ENCODE measurements around the gene RNASE7.
A peak's percentile ranks its signal among the peaks of the same experiment; 100 is the strongest.

The RNASE7 gene

DNA sequence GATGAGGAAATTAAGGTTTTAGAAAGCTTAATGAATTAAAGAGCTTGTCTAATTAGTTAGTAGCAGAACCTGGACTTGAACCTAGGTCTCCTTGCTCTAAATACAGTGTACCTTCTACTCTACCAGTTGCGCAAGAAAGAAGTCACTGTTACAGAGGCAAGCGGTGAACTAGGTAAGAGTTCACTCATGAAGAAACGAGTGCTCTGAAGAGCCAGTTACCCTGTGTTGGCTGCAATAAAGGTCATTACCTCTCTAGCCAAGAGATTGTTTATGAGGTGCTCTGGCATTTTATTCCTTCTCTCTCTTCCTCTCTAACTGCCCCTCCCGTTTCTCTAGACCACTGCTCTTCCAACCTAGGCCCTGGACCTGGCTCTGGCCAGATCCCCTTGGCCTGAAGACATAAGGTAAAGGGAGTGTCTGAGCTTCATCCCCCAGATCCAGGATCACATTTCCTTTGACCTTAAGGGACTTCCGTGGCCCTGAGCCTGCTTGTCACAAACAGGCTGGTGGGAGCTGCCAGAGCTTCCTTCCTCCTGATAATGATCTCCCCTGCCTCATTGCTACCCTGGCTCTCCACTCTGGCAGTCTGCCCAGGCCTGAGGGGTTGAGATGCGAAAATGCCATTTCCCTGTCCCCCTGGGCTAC lies 1.9 kb downstream of the RNASE7 start:
- DNase-seq, result peak; percentile 82 to 86

DNA sequence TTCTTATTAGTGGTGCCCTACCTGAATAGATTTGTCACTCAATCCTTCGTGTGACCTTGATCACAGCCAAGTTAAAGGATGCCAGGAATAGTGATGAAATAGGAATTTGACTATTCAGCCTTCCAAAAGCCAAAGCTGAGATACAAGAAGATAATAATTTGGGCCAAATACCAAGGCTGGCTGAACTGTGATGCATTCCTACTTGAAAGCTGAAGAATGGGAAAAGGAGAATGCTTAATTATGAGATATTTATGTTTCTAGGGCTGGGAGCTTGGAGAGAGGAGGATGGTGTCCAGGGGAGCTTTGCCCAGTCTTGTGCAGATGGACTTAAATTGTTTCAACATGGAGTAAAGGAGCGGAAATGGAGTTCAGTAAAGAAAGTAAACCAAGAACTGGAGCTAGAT lies 5.2 kb downstream of the RNASE7 start:
- DNase-seq, result no peak

DNA sequence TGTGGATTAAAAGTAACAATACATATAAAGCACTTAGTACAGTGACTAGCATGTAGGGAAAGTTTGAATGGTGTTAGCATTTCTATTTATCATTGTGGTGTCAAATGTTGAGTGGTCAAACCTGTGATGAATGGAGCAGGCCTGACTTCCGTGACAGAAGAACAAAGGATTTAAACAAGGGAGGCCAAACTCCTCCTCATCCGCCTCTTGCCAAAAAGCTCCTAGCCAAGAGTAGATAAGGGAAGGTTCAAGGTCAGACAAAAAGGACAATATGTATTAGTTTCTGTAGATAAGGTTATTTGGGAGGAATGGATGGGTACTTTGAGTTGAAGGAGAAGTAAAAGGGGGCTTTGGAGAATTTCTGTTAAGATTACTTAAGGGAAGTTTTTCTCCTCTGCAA lies 6.5 kb downstream of the RNASE7 start:
- no peak for DNase-seq

DNA sequence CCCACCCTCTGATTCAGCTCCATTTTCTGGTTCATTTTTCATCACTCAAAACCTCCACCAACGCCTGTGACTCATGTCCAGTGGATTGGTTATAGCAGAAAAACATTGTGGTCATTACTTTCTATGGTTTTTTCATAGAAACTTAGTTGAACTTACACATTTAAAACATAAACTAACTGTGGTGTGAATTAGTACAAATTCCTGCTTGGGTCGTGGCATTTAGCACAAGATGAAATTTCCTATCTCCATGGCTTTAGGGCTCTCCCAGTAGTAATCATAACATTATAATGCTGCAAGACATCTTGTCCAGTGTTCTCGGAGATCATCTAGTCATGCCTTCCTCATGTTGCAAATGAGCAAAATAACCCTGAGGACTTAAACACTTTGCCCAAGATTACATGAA lies 7.1 kb downstream of the RNASE7 start:
- DNase-seq, result no peak

DNA sequence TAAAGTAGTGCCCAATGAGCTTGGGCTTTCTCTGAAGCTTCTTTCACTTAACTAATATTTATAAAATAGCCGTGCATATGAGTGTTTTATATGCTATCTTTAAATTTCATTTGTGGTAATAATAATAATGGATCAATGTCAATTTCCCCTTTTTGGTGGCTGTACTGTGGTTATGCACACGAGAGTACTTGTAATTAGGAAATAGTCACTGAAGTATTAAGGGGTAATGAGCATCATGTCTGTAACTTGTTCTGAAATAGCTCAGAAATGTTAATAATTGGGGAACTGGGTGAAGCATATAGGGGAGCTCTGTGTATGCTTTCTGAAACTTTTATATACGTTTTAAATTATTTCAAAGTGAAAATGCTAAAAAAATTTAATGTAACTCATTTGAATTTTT lies 8.4 kb downstream of the RNASE7 start:
- DNase-seq, result no peak

DNA sequence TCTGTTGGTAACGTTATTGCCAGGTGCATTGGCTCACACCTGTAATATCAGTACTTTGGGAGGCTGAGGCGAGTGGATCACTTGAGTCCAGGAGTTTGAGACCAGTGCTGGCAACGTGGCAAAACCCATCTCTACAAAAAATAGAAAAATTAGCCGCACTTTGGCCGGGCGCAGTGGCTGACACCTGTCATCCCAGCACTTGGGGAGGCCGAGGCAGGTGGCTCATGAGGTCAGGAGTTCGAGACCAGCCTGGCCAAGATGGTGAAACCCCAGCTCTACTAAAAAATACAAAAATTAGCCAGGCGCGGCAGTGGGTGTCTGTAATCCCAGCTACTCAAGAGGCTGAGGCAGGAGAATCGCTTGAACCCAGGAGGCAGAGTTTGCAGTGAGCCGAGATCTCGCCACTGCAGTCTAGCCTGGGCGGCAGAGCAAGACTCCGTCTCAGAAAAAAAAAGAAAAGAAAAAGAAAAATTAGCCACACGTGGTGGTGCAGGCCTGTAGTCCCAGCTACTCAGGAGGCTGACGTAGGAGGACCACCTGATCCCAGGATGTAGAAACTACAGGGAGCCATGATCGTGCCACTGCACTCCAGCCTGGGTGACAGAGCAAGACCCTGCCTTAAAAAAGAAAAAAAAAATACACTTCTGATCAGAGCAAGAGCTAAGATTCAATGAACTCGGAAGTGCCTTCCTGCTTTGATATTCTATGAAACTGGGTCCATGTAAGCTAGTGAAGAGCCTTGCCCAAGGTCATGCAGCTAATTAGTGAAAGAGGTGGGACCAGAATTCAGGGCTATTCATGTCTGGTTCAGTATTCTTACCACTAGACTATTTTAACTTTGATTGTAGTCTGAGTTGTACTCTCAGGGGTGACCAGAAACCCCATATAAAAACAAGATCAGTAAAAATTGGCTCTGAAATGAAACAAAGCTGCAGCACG lies 11.3 kb downstream of the RNASE7 start:
- DNase-seq, result no peak

DNA sequence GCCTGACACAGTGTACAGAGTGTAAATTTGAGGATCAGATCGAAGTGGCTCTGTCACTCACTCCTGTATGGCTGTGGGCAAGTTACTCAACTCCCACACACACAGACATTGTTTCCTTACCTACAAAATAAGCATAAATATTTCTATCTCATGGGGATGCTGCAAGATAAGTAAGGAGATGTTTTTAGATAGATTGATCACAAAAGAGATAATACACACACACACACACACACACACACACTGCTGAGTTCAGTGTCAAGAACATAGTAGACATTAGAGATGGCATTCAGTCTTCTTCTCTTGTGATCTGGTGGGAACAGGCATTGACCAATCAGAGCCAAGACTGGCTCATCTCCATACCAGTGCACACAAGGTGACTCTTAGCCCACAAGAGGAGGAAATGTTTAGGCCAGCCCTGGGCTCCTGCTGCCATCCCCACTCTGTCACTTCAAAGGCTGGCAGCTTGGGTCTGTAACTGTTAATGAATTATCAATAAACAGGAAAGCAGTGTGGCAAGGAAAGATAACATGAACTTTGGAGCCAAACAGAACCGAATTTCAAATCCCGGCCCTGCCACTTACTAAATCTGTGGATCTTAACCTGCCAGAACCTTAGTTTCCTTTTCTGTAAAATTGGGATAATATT lies 12.1 kb downstream of the RNASE7 start:
- DNase-seq, result no peak

DNA sequence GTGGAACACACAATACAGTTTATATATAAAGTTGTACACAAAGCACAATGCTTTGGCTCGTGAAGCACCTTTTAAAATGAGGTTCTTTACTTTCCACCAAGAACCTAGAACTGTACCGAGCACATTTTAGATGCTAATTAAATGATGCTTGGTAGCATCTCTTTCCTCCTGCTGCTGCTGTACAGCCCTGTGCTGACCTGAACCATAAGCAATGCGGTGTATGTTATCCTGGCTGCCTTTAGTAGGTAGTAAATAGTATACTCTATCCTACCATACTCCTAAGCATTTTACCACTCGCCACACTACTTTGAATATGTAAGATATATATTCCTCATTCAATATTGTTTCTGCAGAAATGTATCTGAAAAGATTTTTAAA lies 12.6 kb downstream of the RNASE7 start:
- no peak for DNase-seq

DNA sequence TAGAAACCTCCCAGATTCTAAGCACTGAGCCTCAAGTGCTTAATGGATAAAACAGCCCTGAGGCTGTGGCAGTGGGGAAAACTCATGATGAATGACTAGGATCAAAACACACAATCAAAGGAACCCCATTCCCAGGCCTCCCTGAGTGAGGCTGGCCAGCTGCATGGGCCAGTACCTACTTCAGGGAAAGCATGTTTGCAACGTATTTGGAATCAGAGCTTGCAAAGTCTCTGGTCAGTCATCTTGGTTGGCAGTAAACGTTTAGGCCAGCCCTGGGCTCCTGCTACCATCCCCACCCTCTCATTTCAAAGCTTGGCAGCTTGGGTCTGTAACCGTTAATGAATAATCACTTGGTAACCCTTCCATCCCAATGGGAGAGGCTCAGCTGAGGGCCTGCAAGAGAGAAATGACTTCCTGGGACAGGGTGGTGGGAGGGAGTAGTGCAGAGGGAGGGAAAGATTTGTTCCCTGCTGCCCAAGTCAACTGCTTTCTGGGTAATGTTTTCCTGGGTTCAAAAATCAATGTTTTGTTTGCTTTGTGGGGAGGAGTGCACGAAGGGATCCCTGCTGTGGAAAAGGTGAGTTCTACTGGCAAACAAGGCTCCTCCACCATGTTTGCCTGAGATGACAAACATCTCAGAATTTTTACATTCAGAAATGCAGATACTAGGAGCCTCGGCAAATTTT lies 13.4 kb downstream of the RNASE7 start:
- no peak for DNase-seq

DNA sequence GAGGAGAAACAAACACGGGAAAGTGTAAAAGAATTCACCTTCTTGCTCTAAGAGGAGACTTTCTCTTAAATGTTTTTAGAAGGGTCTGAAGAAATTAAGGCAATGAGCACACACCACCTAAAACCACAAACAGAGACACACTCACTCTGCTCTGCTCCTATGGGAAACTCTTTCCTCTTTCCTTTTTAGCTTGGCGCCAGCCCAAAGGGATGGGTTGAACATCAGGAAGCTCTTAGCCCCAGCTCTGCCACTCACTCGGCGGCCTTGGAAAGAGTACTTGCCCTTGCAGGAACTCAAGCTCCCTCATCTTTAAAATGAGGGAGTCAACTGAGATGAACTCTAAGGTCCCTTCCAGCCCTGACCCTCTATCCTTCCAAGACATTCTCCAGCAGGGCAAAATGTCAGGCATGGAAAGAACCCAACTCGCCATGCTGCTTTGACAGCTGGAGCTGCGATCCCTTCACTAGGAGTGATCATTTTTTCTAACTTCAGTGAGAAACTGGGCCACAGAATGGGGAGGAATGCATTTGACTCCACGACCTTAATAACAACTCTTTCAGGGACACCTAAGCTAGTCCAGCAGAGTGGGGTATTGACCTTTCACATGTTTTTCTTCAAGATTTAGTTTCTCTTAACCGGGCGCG lies 14.5 kb downstream of the RNASE7 start:
- DNase-seq, result peak in 1 of 2 experiments; percentile 30

DNA sequence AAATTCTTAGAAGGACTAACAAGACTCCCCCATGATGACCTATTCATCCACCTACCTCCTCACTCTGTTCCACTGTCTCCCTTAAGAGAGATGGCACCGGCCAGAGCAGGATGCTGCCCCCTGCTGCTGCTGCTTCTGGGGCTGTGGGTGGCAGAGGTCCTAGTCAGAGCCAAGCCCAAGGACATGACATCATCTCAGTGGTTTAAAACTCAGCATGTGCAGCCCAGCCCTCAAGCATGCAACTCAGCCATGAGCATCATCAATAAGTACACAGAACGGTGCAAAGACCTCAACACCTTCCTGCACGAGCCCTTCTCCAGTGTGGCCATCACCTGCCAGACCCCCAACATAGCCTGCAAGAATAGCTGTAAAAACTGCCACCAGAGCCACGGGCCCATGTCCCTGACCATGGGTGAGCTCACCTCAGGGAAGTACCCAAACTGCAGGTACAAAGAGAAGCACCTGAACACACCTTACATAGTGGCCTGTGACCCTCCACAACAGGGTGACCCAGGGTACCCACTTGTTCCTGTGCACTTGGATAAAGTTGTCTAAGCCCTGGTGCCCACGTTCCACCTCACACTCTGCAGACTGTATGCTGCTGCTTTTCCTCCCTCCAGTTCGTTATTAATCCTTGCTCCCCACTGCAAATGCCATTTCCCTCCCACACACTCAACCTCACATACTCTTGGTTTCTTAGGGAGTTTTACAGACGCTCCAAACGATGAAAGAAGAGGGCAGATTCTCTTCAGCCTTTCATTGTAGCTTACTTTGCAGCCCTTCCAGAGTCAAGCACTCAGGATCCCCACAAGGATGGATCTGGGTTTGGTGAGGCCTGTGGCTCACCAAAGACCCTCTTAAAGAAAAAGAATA lies 15.9 kb downstream of the RNASE7 start, which contains the start of gene RNASE8:
TSS of gene RNASE8 (plus strand) at position 20 of the 873 bp plus-strand sequence. CDS start at position 91, 71 bp downstream.
- no peak for DNase-seq

DNA sequence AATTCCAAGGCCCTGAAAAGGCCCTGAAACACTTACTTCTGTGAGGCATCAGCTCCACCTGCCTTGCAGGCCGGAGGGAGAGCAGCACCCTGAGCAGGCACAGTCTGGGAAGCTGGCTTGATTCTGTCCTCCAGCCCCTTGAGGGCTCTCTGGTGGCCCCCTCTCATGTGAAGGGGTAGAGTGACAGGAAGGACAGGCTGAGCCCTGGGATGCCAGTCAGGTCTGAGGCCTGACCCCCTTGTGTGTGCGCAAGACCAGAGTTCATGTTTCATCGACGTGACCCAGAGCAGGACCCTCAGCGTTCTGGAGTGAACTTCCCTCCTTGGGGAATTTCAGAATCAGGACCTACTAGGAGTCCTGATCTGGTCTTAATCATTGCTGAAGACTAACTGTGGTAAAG lies 16.7 kb downstream of the RNASE7 start:
- no peak for DNase-seq

DNA sequence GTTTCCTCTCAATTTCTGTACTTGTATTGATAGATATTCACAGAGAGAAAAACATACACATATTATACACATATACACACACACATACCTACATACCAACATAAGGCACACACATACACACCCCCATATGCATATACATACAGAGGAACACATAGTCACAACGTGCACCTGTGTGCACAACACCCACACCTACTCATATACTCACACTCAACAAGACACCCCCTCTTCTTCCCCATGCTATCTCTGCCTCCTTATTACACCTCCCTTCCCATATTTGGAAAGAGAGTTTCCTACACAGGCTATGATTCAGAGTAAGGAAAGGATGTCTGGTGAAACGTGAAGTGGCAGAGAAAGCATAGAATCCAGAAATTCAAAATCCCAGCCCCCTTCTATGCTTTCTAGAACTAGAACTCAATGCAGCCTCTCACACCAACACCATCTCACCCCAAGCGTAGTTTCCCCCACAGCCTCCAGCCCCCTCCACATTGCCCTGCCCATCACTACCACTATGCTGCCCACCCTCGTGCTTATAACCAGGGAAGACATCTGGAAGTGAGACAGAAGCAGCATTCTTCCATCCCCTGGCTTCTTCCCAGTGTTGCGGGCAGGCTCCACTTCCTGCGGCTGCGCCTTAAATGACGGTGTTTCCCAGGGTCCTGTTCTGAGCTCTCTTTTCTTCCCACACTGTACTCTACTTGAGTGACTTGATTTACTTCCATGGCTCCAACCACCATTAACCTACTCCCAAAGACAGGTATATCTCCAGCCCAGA lies 17.9 kb downstream of the RNASE7 start:
- no peak for DNase-seq

DNA sequence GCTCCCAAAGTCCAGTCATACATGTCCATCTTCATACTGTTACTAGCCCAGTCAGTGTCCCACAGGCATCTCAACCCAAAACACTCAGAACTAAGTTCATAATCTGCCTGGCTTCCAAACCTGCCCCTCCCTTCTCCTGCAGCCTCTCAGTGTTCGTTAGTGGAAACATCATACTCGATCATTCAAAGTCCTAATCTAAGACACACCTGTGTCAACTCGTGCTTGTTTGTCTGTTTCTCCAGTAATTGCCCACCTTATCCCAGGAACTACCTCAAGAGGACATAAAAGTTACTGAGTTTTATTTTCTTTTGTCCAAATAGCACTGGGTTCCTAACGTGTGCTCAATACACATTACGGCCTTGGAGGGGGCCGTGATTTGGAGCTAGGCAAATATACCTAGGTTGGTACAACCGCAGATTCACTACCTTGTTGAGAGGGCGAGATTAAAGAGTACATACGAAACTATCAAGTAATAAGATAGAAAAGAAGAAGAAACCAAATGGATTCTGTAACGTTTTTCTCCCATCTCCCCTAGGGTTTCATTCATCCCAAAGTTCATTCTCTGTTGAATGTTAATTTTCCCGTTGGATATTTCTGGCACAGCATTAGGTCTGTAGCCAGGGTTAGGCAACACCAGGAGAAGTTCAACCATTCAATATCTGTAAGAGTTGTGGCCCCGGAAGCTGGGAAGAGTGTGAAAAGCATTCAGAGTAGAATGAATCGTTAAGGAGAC lies 18.6 kb downstream of the RNASE7 start:
- no peak for DNase-seq

DNA sequence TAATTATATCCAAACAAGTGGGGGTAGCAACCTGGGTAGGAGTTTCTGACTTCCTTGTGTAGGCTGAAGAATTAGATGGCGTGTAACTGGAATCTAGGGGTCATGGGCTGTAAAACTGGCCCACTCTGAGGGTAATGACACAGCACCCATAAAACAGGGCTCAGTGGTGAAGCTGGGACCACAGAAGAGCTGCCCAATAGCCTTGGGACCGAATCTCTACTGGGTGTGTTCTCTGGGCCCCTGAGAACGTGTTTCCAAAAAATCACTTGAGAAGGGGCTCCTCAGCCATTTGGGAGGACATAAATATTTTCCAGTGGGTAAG lies 19.1 kb downstream of the RNASE7 start:
- no peak for DNase-seq

DNA sequence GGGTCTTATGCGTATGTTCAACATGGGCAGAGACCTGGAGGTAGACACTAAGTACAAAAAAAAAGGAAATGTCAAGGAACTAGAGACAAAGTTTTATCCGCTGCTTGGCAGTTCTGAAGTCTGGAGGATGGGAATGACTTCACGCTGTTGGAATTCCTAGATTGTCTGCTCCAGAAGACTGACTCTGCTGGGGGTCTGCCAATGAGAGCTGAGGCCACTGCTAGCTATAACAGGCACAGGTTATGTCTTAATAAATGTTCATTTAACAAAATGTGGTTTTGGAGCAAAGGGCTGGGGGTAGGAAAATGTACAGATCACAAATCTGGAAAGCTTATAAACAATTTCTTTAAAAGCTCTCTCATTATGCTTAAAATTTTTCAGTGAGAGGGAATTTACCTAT lies 21.3 kb downstream of the RNASE7 start:
- no peak for DNase-seq

DNA sequence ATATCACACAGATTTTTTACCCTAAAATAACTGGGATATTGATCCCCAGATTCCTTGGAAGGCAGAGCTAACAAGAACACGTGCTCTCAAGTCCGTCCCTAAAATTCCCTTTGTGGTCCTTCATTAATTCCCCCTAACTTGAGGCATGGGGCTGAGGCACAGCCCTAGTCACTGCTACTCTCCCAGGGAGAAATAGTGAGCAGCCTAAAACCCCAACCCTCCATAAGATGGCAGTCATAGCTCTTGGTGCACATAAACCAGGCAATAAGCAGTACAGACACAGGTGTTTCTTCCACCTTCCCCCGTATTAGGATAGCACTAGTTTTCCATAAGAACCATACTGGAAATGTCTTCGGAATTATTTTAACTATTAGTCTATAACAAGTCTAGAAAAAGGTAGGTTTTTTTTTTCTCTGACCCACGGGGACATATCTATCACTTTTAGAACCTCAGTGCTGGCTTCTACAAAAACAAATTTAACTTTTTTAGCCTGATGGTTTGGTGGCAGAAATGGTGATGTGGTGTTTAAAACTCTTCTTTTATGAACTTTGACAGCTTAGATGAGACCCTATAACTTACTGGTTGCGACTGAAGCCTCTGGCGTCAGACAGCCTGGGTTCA lies 24.8 kb downstream of the RNASE7 start:
- DNase-seq, result peak; percentile 37 to 49

DNA sequence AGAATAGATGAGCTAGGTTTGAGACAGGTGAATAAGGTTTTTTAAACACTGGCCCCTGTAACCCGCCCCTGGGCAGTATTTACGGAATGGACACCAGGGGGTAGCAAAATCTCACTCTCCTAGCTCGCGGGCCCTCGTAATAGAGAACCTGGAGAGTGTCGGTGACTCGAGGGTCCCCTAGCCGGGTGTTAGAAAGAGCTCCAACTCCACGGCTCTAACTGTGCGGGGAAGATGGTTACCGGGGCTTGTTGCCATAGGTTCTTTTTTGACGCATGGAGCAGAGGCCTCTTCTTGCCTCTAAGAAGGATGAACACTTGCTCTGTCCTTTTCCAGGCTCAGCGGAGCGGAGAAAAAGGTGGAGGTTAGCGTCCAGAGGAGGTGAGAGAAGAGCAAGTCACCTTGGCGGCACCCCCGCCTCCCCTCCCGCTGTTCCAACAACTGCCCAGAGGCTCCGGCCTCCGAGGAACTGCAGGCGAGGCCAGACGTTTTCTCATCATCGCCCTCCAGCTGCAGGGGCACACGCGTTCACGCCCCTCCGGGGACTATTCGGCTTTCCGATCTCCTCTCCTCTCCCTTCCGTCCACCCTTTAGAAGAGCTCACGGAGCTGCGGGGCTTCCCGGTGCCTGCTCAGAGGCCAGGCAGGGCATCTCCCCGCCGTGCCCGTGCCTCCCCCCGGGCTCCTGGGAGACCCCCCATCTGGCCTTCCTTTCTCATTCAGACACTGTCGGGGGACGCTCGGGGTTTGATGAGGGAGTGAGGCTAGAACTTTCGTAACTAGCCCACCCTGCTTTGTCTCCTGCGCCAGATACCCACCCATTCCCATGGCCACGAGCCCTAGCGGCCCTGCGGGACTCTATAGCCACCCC lies 26.6 kb downstream of the RNASE7 start:
- DNase-seq, result peak; percentile 70 to 76
